ENCODE results near the gene CBS.

CBS gene

DNA sequence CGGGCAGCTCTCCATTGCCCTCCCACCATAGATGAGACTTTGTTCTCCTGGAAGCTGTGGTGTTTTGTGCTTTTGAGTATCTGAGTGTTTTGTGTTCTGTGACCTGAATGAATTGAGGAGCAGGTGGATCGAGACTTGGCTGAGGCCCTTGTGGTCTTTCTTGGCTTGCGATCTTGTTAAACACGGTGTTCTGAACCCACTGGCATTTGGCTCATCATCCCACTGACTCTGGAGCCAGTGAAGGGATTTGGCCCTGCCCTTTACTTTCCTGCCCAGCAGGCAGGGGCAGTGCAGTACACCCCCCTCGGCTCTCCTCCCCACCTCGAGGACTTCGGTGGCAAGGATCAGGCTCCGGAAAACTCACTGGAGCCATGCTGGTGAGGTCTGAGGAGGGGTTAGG lies 70.7 kb downstream of the CBS start:
- Histone ChIP-seq H3K27ac (ENCODE audit: low read length) (no peak overlapping the region), H3K27me3 (replicated peaks; ENCODE audit: insufficient read depth, low read length) (no peaks in the 10 kb centered on the region), H3K4me2 (ENCODE audit: low read depth, low read length) (no peak overlapping the region), H3K4me3 (ENCODE audit: low read length) (no peak overlapping the region), H3K9ac (ENCODE audit: low read length) (no peak overlapping the region), H3K36me3 (replicated peaks; ENCODE audit: insufficient read depth, low read length) (no peaks in the 10 kb centered on the region), H3K9me2 (replicated peaks; ENCODE audit: insufficient read depth, low read length) (no peaks in the 10 kb centered on the region), H3K79me2 (ENCODE audit: low read length) (0 out of 2 replicates have a peak, but pooled peaks cover 3% of the 10 kb centered on the region), H3K4me1 (ENCODE audit: low read length) (no peaks in the 10 kb centered on the region), H3F3A (ENCODE audit: insufficient read depth, low read length) (no peaks in the 10 kb centered on the region), H3K9me3 (replicated peaks; ENCODE audit: insufficient read depth, low read length) (no peaks in the 10 kb centered on the region), H4K20me1 (ENCODE audit: insufficient read depth, low read length) (no peaks in the 10 kb centered on the region), H2AFZ (ENCODE audit: low read length) (no peak overlapping the region)
- no peak for DNase-seq
- TF ChIP-seq EZH2phosphoT487 (IDR thresholded peaks at IDR 0.05; ENCODE audit: low read length), result no peak
- TF ChIP-seq, protein P1, sequence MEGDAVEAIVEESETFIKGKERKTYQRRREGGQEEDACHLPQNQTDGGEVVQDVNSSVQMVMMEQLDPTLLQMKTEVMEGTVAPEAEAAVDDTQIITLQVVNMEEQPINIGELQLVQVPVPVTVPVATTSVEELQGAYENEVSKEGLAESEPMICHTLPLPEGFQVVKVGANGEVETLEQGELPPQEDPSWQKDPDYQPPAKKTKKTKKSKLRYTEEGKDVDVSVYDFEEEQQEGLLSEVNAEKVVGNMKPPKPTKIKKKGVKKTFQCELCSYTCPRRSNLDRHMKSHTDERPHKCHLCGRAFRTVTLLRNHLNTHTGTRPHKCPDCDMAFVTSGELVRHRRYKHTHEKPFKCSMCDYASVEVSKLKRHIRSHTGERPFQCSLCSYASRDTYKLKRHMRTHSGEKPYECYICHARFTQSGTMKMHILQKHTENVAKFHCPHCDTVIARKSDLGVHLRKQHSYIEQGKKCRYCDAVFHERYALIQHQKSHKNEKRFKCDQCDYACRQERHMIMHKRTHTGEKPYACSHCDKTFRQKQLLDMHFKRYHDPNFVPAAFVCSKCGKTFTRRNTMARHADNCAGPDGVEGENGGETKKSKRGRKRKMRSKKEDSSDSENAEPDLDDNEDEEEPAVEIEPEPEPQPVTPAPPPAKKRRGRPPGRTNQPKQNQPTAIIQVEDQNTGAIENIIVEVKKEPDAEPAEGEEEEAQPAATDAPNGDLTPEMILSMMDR (IDR thresholded peaks at IDR 0.05; ENCODE audit: low read length), result no peak
- TF ChIP-seq EZH2 (optimal IDR thresholded peaks at IDR 0.05; ENCODE audit: low read depth, low read length), result no peak
